ENCODE data around the gene PITX1.

DNA sequence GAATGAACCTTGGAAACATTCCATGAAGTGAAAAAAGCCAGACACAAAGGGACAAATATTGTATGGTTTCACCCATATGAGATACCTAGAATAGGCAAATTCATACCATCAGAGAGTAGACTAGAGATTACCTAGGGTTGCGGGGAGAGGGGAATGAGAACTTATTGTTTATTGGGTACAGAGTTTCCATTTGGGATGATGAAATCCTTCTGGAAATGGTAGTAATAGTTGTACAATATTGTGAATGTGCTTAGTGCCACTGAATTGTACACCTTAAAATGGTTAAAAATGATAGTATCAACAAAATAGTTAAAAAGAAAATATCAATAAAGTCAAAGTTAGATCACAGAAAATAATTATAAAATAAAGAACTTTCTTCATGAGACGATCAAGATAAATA, 40.9 kb downstream of the PITX1 start:
- TF ChIP-seq, protein P1, sequence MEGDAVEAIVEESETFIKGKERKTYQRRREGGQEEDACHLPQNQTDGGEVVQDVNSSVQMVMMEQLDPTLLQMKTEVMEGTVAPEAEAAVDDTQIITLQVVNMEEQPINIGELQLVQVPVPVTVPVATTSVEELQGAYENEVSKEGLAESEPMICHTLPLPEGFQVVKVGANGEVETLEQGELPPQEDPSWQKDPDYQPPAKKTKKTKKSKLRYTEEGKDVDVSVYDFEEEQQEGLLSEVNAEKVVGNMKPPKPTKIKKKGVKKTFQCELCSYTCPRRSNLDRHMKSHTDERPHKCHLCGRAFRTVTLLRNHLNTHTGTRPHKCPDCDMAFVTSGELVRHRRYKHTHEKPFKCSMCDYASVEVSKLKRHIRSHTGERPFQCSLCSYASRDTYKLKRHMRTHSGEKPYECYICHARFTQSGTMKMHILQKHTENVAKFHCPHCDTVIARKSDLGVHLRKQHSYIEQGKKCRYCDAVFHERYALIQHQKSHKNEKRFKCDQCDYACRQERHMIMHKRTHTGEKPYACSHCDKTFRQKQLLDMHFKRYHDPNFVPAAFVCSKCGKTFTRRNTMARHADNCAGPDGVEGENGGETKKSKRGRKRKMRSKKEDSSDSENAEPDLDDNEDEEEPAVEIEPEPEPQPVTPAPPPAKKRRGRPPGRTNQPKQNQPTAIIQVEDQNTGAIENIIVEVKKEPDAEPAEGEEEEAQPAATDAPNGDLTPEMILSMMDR (IDR thresholded peaks at IDR 0.05) = no peak
- no peak for TF ChIP-seq POLR2A (IDR thresholded peaks at IDR 0.05)
